A673 (cell line): ENCODE measurements around the gene COG1.

Experiments
- CTCF ChIP-seq: fragments of 300-800, 200-600 bp; sonication (generic); conservative IDR thresholded peaks from 2 replicates; pipeline ENCODE4 v1.5.1; 2017; ENCODE audit warnings: low read depth, mild to moderate bottlenecking, antibody characterized with exemption, low read length, moderate library complexity, mixed read lengths
- EZH2 ChIP-seq: fragments of 200-600 bp; sonication (generic); IDR thresholded peaks from 2 replicates; pipeline ENCODE4 v1.6.1; 2017; ENCODE audit warnings: borderline replicate concordance, low read depth, mild to moderate bottlenecking, mixed read lengths, antibody characterized with exemption, low read length; ENCODE audit not compliant: poor library complexity, severe bottlenecking

GRCh38 chr17:73237714-73238113, 44.9 kb downstream of the COG1 start:
- TF ChIP-seq CTCF (no peak), EZH2 (no peak)
